GM18511 (cell line): ENCODE results near the gene ABL1.
"Not testable (repeated sequence)": the region's sequence is repeated elsewhere in the genome, so short reads cannot be mapped to it uniquely, and the experiment has no call there.

Source experiments
- ATAC-seq: cut with Tn5 transposase; IDR thresholded peaks from one replicate; pipeline ENCODE4 v1.9.1; 2021; ENCODE audit warnings: mild to moderate bottlenecking, moderate library complexity; ENCODE audit not compliant: unreplicated experiment

Gene ABL1

DNA sequence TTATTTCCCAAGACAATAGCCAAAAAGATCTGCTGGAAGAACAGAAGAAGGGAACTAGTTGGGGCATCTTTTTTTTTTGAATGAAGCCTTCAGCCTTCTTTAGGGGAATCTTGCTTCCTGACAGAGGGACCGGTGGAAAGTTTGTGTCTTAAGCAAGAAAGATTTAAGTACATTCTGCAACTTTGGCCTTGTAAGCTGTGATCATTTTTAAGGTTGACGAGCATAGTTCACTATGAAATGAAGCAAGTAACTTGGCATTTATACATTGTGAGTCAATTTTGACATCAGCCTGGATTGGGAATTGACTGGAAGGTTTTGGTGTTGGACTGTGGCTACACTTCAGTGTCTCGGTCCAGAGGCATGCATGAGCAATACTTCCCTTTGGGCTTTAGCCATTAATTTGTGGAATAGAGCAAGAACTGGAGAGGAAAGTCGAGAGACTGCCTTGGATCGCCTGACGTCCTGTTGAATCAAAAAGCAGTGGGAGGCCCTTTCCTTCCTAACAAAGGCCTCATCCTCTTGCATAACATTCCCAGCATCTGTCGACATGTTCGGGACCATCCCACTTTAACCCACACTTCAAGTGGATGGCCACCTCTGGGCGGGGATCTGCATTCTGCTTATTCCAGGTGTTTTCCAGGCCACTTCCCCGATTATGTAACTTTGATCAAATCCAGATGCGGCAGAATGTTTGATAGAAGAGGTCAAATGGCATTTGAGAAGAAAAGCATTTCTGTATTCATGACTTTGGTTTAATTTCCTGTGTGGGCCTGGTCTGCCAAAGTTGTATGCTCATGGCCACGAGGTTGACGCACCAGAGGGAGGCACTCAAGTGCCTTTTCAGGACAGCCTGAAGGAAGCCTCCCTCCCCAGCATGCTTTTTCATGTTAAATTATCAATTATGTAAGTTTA, 12.5 kb downstream of the ABL1 start:
- no peak for ATAC-seq

DNA sequence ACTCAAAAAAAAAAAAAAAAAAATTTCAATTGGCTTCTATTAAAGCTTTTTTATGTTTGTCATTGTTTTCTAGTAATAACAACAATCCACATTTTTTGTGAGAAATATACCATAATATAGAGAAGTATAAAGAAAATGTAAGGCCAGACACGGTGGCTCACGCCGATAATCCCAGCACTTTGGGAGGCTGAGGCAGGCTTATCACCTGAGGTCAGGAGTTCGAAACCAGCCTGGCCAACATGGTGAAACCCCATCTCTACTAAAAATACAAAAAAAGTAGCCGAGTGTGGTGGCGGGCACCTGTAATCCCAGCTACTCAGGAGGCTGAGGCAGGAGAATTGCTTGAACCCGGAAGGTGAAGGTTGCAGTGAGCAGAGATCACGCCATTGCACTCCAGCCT, 13.5 kb downstream of the ABL1 start:
- ATAC-seq, result not testable (repeated sequence)

DNA sequence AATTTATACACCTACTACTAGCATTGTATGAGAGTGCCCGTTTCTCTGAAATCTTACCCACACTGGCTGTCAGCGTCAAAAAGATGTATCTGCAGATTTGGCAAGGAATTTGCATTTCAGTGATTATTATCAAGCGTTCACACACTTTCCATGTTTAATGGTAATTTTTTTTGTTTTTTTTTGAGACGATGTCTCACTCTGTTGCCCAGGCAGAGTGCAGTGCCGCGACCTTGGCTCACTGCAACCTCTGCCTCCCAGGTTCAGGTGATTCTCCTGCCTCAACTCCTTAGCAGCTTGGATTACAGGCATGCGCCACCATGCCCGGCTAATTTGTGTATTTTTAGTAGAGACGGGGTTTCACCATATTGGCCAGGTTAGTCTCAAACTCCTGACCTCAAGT, 14.3 kb downstream of the ABL1 start:
- ATAC-seq, result no peak

DNA sequence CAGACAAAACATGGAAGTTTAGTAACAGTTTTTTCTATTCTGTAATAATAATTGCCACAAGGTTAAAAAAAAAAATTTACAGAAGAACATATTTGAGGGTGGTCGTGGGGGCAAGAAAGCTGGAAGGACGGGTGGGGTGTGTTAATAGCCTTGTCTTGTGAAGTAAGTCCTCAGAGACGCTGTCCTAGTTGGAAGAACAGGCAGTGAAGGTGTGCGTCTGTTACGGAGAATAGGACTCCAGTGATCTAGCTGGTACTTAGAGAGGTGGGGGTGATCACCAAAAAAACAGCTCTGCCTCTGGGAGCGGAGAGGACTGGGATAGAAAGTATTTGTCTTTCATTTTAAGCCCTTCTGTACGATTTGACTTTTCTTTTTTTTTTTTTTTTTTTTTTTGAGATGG, 17.7 kb downstream of the ABL1 start:
- no peak for ATAC-seq

DNA sequence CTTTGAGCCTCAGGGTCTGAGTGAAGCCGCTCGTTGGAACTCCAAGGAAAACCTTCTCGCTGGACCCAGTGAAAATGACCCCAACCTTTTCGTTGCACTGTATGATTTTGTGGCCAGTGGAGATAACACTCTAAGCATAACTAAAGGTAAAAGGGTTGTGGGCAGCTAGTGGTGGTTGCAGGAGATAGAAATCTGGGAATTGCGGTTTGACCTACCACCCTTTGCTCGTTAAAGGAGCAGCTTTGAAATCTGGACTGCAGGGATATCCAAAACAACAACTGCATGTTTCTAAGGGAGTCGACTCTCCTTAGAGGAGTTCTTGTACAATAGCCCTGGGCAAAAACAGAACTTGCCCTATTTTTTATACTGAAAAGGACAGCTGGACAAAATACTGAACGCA, 19.0 kb downstream of the ABL1 start:
- no peak for ATAC-seq

DNA sequence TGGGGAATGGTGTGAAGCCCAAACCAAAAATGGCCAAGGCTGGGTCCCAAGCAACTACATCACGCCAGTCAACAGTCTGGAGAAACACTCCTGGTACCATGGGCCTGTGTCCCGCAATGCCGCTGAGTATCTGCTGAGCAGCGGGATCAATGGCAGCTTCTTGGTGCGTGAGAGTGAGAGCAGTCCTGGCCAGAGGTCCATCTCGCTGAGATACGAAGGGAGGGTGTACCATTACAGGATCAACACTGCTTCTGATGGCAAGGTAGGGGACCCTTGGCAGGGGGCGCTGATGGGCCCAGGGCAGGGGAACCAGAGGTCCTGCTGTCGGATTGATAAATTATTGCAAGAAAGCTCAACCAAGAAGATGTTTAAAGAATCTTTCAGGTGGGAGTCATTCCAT, 19.8 kb downstream of the ABL1 start:
- ATAC-seq, result no peak

DNA sequence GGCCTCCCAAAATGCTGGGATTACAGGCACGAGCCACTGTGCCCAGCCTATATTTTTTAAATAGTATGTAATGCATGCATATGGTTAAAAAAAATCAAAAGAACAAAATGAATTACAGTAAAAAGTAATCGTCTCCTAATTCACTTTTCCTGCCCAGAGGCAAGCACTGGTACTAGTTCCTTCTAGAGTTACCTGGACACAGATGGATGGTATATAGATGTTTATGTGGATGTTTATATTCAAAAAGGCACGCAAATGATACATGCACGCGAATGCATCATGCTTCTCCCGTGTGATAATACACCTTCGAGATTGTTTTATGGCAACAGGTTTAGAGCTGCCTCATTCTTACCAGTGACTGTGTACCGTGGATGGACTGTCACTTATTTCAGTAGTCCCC, 21.4 kb downstream of the ABL1 start:
- no peak for ATAC-seq

DNA sequence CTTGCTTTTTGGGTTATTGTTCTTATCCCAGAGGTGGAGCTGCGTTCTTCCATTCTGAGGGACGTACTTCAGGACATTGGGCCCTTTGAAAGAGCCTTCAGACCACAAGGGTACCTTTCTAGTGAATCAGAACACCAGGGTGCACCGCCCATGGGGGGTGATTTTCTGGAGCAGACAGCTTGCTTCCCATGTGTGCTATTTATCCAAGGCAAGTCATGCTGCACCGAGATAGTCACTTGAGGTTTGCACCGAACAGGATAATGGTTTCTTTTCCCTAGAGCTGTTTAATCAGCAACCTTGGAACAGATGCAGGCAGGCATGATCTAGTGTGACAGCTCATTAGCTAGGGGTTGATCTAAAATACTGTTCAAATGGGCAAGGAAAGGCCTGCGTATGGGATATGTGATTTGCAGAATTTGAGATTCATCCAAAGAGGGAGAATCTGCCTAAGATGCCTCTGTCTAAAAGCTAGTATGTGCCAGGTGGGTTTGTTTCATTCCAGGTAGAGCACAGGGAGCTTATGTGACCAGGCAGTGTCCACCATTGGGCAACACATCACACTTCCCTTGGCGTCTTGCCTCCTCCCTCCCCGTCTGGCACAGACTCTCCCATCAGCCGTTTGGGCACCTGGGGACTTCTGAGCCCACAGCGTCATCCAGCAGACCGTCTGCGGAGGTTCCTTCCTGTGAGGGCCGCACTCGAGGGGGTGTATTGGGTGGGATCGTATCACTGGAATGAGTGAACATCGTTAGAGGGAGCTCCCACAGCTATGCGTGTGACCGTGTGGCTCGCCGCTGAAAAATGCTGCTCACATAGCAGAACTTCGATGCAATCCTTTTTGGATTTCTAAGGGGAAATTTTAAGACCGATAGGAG, 23.0 kb downstream of the ABL1 start:
- no peak for ATAC-seq

DNA sequence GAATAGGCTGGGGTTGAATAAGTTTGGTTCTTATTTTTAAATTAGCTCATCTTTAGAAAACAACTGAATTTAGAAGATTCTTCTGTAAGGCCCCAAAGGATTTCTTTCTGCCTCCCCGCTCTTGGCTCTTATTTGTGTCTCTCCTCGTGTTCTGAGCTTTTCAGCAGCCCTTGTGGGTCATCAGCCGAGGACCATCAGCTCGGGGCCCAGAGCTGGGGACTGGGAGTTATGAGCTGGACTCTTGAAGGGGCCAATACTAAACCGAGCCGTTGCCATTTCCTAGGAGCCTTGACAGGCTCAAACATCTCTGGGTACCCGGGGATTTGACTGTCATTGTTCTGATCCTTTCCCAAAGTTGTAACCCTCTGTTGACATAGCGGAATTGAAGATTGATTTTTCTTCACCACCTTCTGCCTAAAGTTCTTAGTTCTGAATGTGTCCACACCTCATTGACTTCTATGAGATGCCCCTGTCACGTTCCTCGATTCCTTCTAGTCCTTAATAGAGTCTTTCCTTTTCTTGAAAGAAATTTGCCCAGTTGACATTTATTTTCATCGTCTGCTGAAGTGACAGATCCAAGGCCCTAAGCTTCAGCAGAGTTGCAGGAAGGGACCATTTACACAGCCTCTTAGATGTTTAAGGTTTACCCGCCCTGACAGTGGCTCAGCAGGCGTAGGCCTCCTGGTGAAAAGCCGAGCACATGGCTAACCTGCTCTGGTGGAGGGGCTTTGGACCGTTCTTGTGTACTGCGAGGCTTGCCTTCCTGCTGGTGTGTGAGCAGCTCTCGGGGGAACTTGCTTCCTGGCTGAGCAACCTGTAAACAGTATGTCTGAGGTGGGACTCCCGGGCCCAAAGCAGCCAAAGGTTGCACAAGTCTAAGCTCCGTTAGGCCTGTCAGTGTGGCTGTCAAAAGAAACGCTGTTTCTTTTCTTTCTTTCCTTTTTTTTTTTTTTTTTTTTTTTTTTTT, 24.0 kb downstream of the ABL1 start:
- ATAC-seq, result no peak

DNA sequence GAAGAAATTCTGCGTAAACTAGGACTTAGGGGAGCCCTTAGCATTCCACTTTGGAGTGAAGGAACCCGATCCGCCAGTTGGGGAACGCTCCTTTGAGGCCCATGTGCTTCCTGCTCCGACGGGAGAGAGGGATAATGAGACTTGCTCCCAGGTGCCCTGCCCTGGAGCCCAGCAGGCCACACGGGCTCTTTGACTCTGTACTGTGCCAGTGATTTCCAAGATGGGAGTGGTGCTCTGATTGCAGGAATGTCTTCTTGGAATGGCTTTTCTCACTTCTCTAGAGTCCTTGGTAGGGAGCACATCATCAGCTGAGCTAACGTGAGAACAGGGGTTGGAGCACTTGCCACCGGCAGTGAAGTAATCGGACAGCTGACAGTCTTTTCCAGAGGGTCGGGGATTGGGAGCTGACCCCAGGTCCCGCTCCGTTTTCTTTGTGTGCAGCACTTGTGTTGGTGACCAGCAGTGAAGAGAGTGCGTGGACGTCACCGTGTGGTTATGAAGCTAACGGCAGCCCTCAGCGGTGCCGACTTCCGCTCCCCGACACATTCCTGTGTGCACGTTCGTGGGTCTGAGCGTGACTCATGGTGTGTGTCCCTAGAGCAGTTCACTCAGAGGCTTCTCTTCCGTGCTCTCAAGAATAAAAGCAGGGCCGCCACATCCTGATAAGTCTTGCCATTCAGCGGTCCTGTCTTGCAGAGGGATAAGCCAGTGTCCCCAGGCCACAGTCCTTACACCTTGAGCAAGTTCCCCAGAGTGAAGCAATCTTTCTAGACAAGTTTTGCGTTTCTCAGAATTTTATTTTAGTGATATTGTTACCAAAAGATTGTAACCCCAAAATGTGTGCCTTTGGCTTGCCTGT, 25.6 kb downstream of the ABL1 start:
- no peak for ATAC-seq

DNA sequence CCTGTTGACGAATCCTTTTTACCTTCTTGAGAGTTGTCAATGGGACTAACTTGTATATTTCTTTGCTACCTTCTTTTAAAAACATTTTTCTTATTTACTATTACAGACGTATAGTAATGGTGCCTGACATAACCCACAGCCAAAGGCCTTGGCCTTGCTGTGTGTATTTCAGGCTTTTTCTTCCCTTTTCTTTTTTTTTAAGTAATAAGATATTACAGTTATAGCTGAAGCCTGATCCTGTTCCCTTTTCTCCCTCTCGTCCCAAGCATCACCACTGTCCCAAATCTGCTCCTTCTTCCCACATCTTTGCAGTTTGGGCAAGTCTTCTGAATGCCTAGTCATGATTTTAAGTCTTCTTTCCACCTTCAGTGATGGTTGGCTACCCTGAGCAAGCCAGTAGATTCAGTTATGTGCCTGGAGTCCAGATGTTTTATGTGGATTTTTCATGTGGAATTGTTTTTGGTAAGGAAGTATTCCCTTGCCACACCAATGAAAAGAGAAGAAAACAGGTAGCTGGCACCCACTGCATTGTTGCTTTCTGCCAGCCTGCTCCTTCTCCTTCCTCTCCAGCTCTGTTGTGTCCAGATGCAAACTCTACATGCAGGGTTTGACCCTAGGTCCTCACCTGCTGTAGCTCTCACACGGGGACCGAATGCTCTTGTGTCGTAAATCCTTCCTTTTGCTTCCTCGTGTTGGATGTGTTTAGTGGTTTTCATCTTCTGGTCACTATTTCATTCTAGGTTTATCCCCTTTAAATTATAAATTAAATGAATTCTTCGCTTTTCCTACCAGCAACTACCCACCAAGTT, 26.5 kb downstream of the ABL1 start:
- ATAC-seq, result no peak

DNA sequence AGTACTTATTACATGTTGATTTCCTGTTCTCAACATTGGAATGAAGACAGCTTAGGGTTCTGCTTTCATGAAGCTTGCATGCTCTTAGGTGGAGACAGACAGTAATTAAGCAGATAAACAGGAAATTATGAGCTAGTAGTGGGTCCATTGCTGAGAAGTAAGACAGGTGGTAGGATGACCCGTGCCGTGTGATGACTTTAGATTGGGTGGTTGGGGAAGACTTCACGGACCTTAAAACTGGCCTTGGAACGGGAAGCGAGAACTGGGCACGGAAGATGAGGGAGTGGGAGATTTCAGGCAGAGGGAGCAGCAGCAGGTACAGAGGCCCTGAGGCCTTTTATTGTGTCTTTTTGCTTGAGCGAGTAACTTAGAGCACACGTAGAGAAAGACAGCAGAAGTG, 27.2 kb downstream of the ABL1 start:
- no peak for ATAC-seq

DNA sequence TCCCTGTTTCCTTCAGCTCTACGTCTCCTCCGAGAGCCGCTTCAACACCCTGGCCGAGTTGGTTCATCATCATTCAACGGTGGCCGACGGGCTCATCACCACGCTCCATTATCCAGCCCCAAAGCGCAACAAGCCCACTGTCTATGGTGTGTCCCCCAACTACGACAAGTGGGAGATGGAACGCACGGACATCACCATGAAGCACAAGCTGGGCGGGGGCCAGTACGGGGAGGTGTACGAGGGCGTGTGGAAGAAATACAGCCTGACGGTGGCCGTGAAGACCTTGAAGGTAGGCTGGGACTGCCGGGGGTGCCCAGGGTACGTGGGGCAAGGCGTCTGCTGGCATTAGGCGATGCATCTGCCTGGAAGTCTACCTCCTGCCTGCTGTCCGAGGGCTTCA, 27.7 kb downstream of the ABL1 start:
- no peak for ATAC-seq

DNA sequence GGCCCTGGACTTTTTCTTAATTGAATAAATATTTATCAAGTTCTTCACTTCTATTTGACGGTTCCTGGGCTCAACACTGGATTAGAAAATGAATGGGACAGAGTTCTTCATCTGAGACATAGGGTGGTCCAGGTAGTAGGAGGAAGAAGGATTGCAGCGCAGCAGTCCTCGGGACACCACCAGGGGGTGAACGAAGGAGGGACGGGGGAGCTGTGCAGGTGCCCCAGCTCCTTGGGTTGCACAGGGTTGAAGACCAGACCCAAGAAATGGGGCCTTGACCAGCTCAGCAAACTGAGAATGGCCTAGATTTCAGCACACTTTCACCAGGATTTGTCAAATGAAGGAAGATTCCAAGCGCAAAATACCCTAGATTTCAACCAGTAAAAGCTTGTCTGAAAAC, 29.5 kb downstream of the ABL1 start:
- no peak for ATAC-seq

DNA sequence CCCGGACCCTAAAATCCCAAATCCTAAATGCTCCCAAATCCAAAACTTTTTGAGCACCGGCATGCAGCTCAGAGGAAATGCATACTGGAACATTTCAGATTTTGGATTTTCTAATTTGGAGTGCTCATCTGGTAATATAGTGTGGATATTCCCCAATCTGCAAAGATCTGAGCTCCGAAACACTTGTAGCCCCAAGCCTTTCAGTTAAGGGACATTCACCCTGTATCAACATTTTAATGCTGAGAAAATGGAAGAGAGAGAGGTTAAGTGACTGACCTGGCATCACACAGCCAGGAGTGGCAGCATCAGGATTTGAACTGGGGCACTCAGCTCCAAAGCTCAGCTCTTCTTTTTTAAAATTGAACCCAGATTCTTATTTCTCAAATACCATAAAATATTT, 30.9 kb downstream of the ABL1 start:
- no peak for ATAC-seq

DNA sequence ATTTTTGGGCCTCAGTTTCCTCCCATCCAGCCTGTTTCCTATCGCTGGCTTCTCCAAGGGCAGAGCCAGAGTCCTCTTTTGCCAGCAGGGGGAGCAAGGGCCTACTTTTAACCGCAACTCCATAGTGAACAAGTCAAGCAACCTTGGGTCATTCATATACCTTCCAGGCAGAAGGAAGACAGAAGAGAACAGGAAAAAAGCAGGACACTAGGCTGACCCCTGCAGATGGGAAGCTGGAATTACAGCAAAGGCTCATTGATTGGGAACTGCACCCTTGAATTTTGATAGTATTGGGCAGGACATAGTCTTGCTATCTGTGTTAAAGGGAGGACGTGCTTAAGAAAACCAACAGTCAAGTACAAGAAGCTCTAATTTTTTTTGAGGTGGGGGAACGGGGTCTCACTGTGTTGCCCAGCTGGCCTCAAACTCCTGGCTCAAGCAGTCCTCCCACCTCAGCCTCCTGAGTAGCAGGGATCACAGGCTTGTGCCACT, 31.5 kb downstream of the ABL1 start:
- ATAC-seq, result no peak

DNA sequence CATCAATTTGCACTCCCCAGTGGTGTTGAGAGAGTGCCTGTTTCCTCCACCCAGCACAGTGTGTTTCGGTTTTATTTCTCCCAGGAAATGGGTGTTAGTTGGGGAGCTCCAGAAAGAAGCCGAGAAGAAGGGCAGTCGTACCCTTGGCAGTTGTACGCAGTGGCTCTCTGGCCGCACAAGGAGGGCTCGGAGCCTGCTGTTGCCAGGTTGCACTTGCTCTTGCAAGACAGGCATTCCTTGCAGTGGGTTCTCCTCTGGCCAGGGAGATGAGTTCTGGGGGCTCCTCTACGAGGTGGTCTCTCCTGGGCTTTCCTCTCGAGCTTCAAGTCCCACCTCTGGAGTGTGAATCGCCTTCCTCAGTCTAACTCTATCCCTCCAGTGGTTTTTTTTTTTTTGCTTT, 32.5 kb downstream of the ABL1 start:
- no peak for ATAC-seq

DNA sequence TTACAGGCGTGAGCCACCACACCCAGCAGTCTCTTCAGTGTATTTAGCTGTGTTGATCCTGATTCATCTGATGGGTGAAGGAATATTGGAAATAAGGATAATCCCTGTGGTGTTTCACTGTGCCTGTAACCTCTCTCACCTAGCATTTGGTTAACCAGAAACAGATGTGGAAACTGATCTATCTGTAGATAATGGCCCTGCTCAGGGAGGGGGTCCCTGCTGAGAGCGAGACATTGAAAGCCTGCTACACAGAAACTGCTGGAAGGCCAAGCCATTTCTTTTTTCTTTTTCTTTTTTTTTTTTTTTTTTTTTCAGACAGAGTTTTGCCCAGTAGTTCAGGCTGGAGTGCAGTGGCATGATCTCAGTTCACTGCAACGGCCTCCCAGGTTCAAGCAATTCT, 33.2 kb downstream of the ABL1 start:
- ATAC-seq, result no peak

DNA sequence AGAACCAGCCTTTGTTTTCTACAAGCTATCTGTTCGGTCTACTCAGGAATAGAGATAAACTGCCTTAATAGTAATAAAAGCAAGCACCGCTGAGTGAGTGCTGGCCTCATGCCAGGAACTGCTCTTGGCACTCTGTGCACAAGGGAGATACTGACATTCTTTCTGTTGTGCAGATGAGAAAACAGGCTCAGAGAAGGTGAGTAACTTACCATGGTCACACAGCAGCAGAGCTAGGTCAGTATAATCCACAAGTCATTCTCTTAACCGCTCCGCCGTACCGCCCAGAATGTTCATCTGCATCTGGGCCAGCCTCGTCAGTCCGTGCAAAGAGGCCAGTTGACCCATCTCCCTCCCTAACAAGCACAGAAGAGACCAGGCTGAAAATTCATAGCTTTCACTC, 34.2 kb downstream of the ABL1 start:
- ATAC-seq, result no peak
